IPS-NIHi7 (cell line): ENCODE results near the gene BCAS4.
"Not testable (repeated sequence)": the region's sequence is repeated elsewhere in the genome, so short reads cannot be mapped to it uniquely, and the experiment has no call there.

Source experiments
- DNase-seq: peaks from one replicate; pipeline ENCODE4 v3.0.0; 2012; ENCODE audit warnings: mixed read lengths; ENCODE audit errors: extremely low spot score

Gene BCAS4

GRCh38 chr20:50794846-50795634 lies at the start of gene BCAS4:
Gene BCAS4 (plus strand): TSS chr20:50795061. CDS start chr20:50795084, 23 bp downstream.
- peak; percentile 98 for DNase-seq

DNA sequence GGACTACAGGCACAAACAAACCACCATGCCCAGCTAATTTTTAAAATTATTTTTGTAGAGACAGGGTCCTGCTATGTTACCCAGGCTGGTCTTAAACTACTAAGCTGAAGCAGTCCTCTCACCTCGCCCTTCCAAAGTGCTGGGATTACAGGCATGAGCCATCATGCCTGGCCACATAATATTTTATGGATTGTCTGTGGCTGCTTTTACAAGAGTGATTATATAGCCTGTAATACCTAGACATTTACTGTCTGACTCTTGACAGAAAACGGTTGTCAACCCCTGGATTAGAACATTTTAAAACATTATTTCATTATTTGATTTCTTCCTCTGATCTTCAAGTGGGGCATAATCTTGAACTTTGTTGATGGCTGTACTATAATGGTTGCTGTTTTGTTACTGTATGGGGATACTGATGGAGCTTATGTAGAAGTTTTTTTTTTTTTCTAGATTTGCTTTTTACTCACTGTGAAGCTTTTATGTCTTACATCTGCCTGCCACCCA lies 49.2 kb upstream of the BCAS4 start:
- DNase-seq, result no peak

- DNase-seq, result no peak
These were observed 48.5 kb upstream of the BCAS4 start for GRCh38 chr20:50746138-50746940.

GRCh38 chr20:50747275-50747674 lies 47.6 kb upstream of the BCAS4 start:
- no peak for DNase-seq

GRCh38 chr20:50750145-50750671 lies 44.7 kb upstream of the BCAS4 start:
- no peak for DNase-seq

- DNase-seq, result no peak
These were observed 41.7 kb upstream of the BCAS4 start for GRCh38 chr20:50753152-50753551.

- no peak for DNase-seq
These were observed 40.4 kb upstream of the BCAS4 start for GRCh38 chr20:50754420-50754819.

DNA sequence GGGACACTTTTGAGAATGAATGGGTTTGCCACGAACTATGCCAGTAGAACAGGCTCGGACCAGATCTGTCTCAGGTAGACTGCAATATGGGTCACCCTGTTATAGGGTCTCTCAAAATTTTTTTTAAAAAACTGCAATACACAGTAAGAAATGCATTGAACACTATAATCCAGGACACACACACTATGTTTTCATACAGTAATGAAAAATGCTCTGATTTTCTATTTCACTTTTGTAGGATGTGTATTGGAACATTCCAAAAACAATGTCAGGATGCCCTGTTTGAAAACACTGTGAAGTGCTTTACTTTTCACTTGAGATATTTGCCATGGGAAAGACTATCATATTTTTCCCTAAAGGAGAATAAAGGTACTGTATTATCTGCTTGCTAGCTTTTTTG lies 38.4 kb upstream of the BCAS4 start:
- no peak for DNase-seq

GRCh38 chr20:50758469-50758868 lies 36.4 kb upstream of the BCAS4 start:
- DNase-seq, result no peak

DNA sequence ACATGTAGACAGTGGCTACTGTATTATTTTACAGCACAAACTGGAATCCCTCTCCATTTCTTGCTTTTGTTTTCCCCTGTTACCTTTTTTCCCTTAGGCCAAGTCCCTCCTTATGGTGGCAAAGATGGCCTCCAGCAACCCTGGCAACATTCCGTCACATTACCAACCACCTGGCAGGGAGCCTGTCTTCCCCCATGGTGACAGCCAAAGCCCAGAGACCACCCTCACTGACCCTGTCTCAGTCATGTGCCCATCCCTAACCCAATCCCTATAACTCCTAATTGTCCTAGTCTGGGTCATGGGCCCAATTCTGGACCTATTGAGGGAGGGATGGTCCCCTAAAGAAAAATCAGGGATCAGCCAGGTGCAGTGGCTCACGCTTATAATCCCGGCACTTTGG lies 35.9 kb upstream of the BCAS4 start:
- no peak for DNase-seq

DNA sequence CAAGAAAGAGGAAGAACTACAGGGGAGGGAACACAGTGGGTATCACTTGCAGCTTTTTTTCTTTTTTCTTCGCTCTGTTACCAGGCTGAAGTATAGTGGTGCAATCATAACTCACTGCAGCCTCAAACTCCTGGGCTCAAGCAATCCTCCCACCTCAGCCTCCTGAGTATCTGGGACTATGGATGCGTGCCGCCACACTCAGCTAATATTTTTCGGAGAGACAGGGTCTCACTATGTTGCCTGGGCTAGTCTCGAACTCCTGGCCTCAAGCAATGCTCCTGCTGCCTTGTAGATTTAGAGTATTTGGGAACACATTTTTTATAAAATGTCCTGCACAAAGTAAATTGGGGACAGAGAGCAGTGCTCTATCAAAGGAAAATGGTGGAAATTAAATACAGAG lies 35.2 kb upstream of the BCAS4 start:
- no peak for DNase-seq

DNA sequence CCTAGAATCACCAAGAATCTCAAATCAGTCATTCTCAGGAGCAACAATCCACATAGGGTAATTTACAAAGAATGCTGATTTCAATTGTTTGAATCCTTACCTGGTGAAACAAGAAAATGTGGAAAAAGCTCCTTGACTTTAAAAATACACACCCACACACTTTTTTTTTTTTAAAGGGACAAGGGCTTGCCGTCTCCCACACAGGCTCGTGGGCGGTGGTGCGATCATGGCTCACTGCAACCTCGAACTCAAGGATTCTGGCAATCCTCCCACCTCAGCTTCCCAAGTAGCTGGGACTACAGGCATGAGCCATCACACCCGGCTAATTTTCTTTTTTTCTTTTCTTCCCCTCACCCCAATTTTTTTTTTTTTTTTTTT lies 32.8 kb upstream of the BCAS4 start:
- no peak for DNase-seq

DNA sequence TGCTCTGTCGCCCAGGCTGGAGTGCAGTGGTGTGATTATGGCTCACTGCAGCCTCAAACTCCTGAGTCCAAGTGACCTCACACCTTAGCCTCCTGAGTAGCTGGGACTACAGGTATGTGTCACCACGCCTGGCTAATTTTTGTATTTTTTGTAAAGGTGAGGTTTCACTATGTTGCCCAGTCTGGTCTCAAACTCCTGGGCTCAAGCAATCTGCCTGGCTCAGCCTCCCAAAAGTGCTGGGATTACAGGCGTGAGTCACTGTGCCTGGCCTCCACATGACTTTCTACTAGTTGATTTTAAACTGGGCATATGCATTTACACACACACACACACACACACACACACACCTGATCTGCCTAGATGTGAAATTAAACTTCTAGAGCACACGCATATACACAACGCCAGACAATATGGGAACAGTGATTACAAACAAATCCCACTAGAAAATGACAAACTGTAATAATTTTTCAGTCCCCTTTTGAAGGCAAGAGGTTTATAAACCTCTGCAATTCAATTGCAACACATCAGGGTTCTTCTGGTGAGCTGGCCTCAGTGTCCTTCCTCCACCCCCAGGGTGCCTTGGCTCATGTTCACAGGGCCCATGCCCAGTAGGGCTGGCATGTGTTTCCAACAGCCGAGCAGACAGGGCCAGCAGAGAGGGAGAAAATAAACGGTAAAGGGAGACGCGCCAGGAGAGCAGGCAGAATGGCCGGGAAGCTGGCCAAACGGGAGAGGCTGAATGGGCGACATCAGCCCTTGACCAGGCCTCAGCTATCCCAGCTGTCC lies 32.2 kb upstream of the BCAS4 start:
- no peak for DNase-seq

GRCh38 chr20:50763550-50764458 lies 31.1 kb upstream of the BCAS4 start:
- not testable (repeated sequence) for DNase-seq

- not testable (repeated sequence) for DNase-seq
These were observed 29.6 kb upstream of the BCAS4 start for GRCh38 chr20:50765251-50765650.

GRCh38 chr20:50765674-50766073 lies 29.2 kb upstream of the BCAS4 start:
- DNase-seq, result no peak

DNA sequence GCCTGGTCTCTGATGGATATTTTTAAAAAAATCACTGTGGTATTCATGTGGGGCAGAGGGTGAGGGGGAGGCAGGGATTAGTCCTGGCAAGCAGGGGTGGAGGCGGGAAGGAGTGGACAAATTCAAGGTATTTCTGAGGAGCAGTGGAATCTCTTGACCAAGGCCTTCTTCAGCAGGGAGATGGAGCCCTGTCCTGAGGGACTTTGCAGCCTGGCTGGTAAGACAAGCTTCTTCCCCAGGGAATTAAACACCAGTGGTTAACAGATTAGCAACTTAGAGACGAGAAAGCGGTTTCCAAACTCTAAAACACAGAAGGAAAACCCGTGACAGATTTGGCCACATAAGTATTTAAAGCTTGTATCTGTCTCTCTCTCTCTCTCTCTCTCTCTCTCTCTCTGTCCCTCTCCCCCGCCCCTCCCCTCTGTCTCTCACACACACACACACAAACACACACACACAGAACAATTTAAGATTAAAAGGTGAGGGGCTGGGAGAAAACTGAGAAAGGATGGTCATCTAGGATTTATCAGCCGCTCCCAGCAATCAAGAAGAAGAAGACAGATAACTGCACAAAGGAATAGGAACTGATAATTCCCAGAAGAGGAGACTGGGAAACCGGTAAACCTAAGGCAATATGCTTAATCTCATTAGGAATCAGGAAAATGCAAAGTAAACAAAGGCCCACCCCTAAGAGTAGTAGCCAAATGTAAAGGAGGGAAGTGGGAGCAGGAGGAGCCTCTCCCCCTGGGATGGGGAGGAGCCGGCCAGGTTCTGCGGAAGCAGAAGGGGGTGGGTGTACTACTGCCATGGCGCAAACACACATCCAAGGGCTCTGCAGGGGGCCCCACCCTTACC lies 27.7 kb upstream of the BCAS4 start:
- DNase-seq, result not testable (repeated sequence)

DNA sequence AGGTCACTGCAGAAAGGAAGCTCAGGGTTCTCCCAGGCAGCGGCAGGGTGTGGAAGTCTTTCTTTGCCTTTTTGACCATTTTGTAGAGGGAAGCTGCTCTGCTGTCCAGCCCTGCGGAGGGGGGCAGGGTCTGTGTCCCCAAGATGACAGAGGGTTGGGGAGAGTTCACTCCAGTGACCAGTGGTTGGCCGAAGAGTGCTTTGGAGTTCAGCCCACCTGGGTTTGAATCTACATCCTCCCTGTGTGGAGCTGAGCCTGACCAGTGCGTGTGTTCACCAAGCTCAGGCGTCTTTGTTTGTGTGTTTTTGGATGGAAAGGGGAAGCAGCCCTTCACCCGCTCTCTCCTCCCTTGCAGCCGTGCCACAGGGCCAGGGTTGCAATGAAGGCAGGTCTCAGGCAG lies 25.9 kb upstream of the BCAS4 start:
- not testable (repeated sequence) for DNase-seq

DNA sequence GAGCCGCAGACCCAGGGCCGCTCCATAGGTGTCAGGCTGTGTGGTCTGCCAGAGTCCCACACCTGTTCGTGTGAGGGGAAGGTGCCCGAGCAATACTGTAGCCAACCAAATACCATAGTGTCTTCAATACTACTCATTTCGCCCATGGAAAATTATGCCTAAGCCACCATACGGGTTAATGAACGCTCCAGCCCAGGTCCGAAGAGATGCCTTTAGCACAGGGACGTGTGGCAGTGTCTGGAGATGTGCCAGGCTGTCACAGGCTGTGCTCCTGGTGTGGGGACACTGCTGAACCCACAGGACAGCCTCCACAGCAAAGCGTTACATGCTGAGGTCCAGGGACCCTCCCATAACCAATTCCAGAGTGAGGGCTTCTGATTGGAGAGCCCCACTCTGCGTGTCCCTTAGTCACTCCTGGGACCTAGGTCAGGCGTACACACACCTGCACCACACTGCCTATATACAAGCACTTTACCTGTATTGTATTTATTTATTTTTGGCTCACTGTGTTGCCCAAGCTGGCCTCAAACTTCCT lies 25.2 kb upstream of the BCAS4 start:
- not testable (repeated sequence) for DNase-seq
